NCI-H2171 (cell line): ENCODE results near the gene NR2F6.
"Not testable (repeated sequence)": the region's sequence is repeated elsewhere in the genome, so short reads cannot be mapped to it uniquely, and the experiment has no call there.

ENCODE experiments used
- DNase-seq: peaks from one replicate; lab custom pipeline; 2025; lab: John Stamatoyannopoulos, UW

Gene NR2F6

GRCh38 chr19:17245535-17245984, at the start of gene NR2F6:
Gene NR2F6, minus strand, starts transcription at chr19:17245919. Its CDS starts 699 bp downstream, at chr19:17245220.
- DNase-seq = no peak

GRCh38 chr19:17294051-17294891, 48.6 kb upstream of the NR2F6 start:
- no peak for DNase-seq

- DNase-seq = no peak
These were observed 47.9 kb upstream of the NR2F6 start for GRCh38 chr19:17293605-17294004.

- DNase-seq = no peak
These were observed 46.8 kb upstream of the NR2F6 start for GRCh38 chr19:17292301-17293074.

GRCh38 chr19:17289489-17289888, 43.8 kb upstream of the NR2F6 start:
- DNase-seq = no peak

- no peak for DNase-seq
These were observed 41.0 kb upstream of the NR2F6 start for GRCh38 chr19:17286752-17287151.

GRCh38 chr19:17286263-17286662, 40.5 kb upstream of the NR2F6 start:
- DNase-seq = no peak

GRCh38 chr19:17285415-17286135, 39.9 kb upstream of the NR2F6 start:
- no peak for DNase-seq

- DNase-seq = no peak
These were observed 37.8 kb upstream of the NR2F6 start for GRCh38 chr19:17283504-17283996.

GRCh38 chr19:17282488-17283125, 36.9 kb upstream of the NR2F6 start:
- DNase-seq = peak; percentile 42

GRCh38 chr19:17281391-17282304, 35.9 kb upstream of the NR2F6 start, which contains the start of gene ANKLE1:
Gene ANKLE1, plus strand, starts transcription at chr19:17281901. Its CDS starts 20 bp downstream, at chr19:17281921.
- no peak for DNase-seq

- DNase-seq = no peak
These were observed 33.7 kb upstream of the NR2F6 start for GRCh38 chr19:17279436-17279835.

- no peak for DNase-seq
These were observed 29.9 kb upstream of the NR2F6 start for GRCh38 chr19:17275441-17276175.

- DNase-seq = not testable (repeated sequence)
These were observed 29.2 kb upstream of the NR2F6 start for GRCh38 chr19:17274892-17275291.

GRCh38 chr19:17268754-17269153, 23.0 kb upstream of the NR2F6 start:
- no peak for DNase-seq

GRCh38 chr19:17266975-17267788, 21.5 kb upstream of the NR2F6 start, which contains the start of gene BABAM1:
Gene BABAM1, plus strand, starts transcription at chr19:17267443. Its CDS starts 1,364 bp downstream, at chr19:17268807.
- peak; percentile 100 for DNase-seq

- no peak for DNase-seq
These were observed 20.9 kb upstream of the NR2F6 start for GRCh38 chr19:17266589-17266974.

GRCh38 chr19:17266026-17266425, 20.3 kb upstream of the NR2F6 start:
- no peak for DNase-seq

- no peak for DNase-seq
These were observed 18.9 kb upstream of the NR2F6 start, which contains the start of gene USHBP1 for GRCh38 chr19:17264641-17264979. Gene USHBP1, minus strand, starts transcription at chr19:17264745. Its CDS starts 446 bp downstream, at chr19:17264299.
